ENCODE data around the gene FAIM2.

The FAIM2 gene

DNA sequence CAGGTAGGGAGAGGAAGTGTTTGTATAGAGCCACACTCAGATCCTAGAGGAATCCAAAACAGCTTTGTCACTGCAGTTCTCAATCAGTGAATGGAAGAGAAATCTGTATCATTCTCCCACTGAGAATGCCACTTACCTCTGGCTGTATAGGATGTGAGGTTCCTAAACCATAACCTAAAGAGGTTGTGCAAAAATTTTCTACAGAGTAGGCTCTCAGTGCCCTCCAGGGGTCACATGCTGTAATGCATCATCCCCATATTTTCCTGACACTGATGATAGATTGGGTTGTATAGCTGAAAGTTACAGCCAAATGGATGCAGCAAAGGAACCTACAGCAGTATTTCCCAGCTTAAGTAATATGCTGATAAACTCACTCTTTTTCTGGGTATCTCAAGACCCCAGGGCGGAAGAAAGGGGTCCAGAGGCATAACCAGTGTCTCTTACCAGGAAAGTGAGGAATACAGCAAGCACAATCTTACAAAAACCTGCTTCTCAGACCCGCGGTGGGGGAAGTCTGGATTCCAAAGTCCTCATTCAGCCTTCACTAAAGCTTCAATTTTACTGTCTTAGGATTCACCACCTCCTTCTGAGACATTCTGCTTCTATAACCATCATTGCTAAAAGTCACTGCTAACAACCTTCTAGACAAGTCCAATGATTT lies 64.6 kb downstream of the FAIM2 start:
- TF ChIP-seq, protein P1, sequence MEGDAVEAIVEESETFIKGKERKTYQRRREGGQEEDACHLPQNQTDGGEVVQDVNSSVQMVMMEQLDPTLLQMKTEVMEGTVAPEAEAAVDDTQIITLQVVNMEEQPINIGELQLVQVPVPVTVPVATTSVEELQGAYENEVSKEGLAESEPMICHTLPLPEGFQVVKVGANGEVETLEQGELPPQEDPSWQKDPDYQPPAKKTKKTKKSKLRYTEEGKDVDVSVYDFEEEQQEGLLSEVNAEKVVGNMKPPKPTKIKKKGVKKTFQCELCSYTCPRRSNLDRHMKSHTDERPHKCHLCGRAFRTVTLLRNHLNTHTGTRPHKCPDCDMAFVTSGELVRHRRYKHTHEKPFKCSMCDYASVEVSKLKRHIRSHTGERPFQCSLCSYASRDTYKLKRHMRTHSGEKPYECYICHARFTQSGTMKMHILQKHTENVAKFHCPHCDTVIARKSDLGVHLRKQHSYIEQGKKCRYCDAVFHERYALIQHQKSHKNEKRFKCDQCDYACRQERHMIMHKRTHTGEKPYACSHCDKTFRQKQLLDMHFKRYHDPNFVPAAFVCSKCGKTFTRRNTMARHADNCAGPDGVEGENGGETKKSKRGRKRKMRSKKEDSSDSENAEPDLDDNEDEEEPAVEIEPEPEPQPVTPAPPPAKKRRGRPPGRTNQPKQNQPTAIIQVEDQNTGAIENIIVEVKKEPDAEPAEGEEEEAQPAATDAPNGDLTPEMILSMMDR (IDR thresholded peaks at IDR 0.05; ENCODE audit: insufficient read depth, missing control alignments), result peak; percentile 72
- no peak for FAIRE-seq

DNA sequence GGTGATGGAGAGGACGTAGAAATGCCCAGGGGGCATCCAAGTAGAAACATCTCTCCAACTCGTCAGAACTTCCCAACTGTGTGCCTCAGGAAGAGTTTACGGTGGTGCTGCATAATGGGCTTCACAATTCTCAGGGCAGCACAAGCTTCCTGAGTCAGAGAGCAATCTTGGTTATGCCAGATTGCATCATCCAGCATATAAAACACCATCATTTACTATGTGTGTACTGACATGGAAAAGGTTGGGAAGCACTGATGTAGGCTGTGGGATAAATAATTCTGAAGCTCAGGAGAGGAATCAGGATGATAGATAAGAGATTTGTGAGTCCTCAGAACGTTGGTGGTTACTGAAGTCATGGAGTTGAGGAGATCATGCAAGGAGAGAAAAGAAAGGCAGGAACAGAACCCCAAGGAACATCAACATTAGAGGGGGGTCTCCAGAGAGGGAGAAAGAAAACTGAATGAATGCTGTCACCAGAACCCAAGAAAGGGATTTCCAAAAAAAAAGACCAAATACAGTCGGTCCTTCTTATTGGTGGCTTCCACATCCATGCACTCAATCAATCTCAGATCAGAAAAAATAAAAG lies 70.8 kb downstream of the FAIM2 start:
- DNase-seq (ENCODE audit: insufficient read length, low spot score) (no peak), FAIRE-seq (no peak)
- TF ChIP-seq, protein P1 (IDR thresholded peaks at IDR 0.05; ENCODE audit: insufficient read depth, missing control alignments), result no peak

More for the DNA sequence above, 64.6 kb downstream of the FAIM2 start:
- no peak for DNase-seq (ENCODE audit: insufficient read length, low spot score)

DNA sequence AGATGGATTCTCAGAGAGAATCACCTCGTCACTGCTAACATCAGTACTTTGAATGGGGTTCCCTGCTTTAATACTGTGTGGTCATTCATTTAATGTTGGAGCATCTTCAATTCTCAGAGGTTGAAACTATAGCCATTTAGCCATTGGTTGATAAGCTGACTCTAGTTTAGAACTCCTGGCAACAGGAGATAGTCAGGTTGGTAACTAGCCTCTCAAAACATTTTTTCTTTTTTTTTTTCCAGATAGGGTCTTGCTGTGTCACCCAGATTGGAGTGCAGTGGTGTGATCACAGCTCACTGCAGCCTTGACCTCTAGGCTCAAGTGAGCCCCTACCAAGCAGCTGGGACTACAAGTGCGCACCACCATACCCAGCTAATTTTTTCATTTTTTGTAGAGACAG lies 72.0 kb downstream of the FAIM2 start:
- TF ChIP-seq, protein P1 (IDR thresholded peaks at IDR 0.05; ENCODE audit: insufficient read depth, missing control alignments), result no peak
- no peak for DNase-seq (ENCODE audit: insufficient read length, low spot score)
- no peak for FAIRE-seq

DNA sequence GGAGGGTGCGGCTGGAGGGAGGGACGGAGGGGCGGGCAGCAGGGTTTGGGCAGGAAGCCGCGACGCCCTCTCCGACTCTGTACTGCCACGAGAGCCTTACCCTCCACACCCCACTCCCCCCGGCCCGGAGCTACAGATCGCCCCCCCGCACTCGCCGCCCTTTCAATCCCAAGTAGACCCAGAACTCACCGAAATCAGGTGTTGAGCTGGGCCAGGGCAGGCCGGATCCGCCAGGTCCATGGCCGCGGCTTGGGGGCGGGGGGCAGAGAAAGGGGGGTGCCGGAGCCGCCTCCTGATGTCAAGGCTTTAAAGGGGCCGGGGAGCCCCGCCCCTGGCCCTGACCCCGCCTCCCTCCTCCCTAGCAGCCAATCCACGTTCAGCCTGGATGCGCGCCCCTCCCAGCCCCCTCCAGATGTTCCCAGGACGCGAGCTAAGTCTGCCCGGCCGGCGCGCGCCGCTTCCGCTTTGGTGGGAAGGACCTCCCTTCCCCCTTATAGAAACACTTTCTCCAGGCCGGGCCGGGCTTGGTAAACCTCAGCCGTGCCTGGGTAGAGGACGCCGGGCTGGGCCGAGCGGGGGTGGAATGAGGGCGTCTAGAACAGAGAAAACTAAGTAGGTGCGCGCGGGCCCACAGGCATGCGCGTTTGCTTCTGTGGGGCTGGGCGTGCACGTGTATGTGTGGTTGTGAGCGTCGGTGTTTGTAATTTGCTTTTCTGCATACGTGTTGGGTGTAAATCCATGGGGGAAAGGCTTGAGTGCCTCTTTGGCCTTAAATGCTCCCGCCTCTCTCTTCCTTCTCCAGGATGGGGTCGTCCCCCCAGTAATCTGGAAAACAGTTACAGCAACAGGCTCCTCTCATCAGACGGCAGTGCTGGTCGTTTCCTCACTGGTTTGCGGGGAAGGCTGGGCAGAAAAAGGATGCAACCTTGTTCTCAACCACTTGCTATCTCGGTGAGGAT lies 75.3 kb downstream of the FAIM2 start, which contains the start of gene NCKAP5L:
Gene NCKAP5L (minus strand): TSS at position 281 of the 959 bp plus-strand sequence. CDS start 24,369 bp downstream, outside the sequence.
- DNase-seq (ENCODE audit: insufficient read length, low spot score) (peak; percentile 98), FAIRE-seq (no peak)
- TF ChIP-seq, protein P1 (IDR thresholded peaks at IDR 0.05; ENCODE audit: insufficient read depth, missing control alignments), result no peak

DNA sequence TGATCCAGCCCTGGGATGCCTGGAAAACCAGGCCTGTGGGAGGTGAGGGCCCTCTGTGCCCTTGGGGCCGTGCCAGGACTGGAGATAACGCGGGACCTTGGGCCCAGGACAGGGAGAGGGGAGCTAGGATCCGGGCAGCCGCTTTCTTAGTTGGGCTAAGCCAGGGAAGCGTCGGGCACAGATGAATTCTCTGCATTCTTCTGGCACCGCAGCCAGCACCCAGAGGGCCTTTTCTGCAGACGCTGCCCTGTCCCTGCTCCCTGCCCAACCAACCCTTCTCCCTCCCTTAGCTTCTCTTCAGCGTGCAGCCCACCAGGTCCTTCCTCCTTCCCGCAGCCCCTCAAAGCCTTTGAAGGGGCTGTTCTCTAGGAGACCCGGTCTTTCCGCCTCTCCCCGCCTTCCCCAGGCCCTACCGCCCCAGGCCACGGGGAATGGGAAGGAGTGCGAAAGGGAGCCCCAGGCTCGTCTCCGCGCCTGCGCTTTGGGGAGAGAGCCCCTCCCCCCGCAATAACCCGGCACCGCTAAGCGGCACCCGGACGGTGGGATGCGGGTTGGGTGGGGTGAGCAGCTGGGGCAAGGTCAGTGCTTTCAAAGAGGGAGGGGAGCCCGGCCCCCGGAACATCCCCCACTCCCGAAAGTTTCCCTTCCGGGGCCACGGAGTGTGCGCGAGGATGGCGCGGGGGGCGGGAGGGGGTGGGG lies 76.2 kb downstream of the FAIM2 start:
- peak; percentile 60 for DNase-seq (ENCODE audit: insufficient read length, low spot score)
- TF ChIP-seq, protein P1 (IDR thresholded peaks at IDR 0.05; ENCODE audit: insufficient read depth, missing control alignments), result no peak
- FAIRE-seq, result no peak

DNA sequence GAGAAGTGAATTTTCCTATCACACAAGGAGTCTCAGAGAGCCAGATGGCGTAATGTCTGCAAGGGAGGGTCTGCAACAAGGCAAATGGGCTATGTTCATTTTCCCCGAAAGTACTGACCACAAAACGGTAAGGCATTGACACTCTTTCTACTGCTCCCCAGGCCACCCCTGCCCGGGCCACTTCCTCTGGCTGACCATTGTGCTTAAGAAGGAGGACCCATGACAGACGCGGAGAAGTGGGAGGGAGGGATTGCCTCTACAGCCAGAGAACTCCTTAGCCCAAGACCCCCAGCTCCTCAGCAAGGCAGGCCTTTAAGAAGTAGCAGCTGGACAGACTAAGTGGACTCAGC lies 76.7 kb downstream of the FAIM2 start:
- FAIRE-seq (no peak), DNase-seq (ENCODE audit: insufficient read length, low spot score) (no peak)
- TF ChIP-seq, protein P1 (IDR thresholded peaks at IDR 0.05; ENCODE audit: insufficient read depth, missing control alignments), result no peak
